GM23338 (cell line): ENCODE measurements around the gene MPPED1. TPM values are rescaled to one million over a fixed set of nuclear protein-coding genes. Genes with fewer than 3 reads are reported as not detected.

ENCODE experiments used
- ATAC-seq: fragments of 200-7000 bp; cut with Tn5 transposase; 3 replicates; pipeline ENCODE4 v1.9.1; 2020
- DNase-seq: peaks from one replicate; pipeline ENCODE4 v3.0.0-alpha.2; 2015; ENCODE audit warnings: low spot score
- H2AFZ ChIP-seq: fragments of 200-600 bp; sonication (generic); 2 replicates; pipeline ENCODE4 v1.8.0; 2016; ENCODE audit warnings: antibody characterized with exemption, mild to moderate bottlenecking, moderate library complexity
- H3F3A ChIP-seq: fragments of 200-600 bp; sonication (generic); replicated peaks from 2 replicates; pipeline ENCODE4 v1.8.0; 2017; ENCODE audit warnings: antibody characterized with exemption, mixed run types, low read depth
- H3K27ac ChIP-seq: fragments of 200-600 bp; sonication (generic); 2 replicates; pipeline ENCODE4 v1.6.1; 2016; ENCODE audit warnings: low read depth
- H3K27me3 ChIP-seq: fragments of 200-600 bp; sonication (generic); 2 replicates; pipeline ENCODE4 v1.8.0; 2016; ENCODE audit warnings: mild to moderate bottlenecking, mixed run types, moderate library complexity; ENCODE audit not compliant: insufficient read depth
- H3K36me3 ChIP-seq: fragments of 200-600 bp; sonication (generic); 2 replicates; pipeline ENCODE4 v1.8.0; 2016; ENCODE audit warnings: mild to moderate bottlenecking; ENCODE audit not compliant: insufficient read depth
- H3K4me1 ChIP-seq: fragments of 200-600 bp; sonication (generic); 2 replicates; pipeline ENCODE4 v1.8.0; 2016; ENCODE audit warnings: mild to moderate bottlenecking, moderate library complexity; ENCODE audit not compliant: insufficient read depth
- H3K4me2 ChIP-seq: fragments of 200-600 bp; sonication (generic); 2 replicates; pipeline ENCODE4 v1.7.1; 2017; ENCODE audit warnings: mixed run types
- H3K4me3 ChIP-seq: fragments of 200-600 bp; sonication (generic); 2 replicates; pipeline ENCODE4 v1.6.1; 2016; ENCODE audit warnings: mixed run types
- H3K79me2 ChIP-seq: fragments of 200-600 bp; sonication (generic); replicated peaks from 2 replicates; pipeline ENCODE4 v1.8.0; 2017; ENCODE audit warnings: mild to moderate bottlenecking; ENCODE audit not compliant: insufficient read depth
- H3K9me2 ChIP-seq: fragments of 200-600 bp; sonication (generic); 2 replicates; pipeline ENCODE4 v1.8.0; 2017; ENCODE audit not compliant: insufficient read depth
- H4K20me1 ChIP-seq: fragments of 200-600 bp; sonication (generic); replicated peaks from 2 replicates; pipeline ENCODE4 v1.8.0; 2017; ENCODE audit warnings: mild to moderate bottlenecking; ENCODE audit not compliant: insufficient read depth
- H3K27ac Mint-ChIP-seq: 2 replicates; pipeline ENCODE4 v1.8.0; 2020; ENCODE audit warnings: inconsistent platforms, mild to moderate bottlenecking, moderate library complexity, mixed read lengths
- H3K27me3 Mint-ChIP-seq: 3 replicates; pipeline ENCODE4 v1.8.0; 2022; ENCODE audit warnings: low read depth, mild to moderate bottlenecking, moderate library complexity, mixed read lengths, inconsistent platforms; ENCODE audit not compliant: insufficient read depth, poor library complexity
- H3K36me3 Mint-ChIP-seq: 3 replicates; pipeline ENCODE4 v1.8.0; 2021; ENCODE audit warnings: low read depth, mild to moderate bottlenecking, inconsistent platforms, moderate library complexity, mixed read lengths
- H3K4me1 Mint-ChIP-seq: 3 replicates; pipeline ENCODE4 v1.8.0; 2020; ENCODE audit warnings: mild to moderate bottlenecking, inconsistent platforms, mixed read lengths
- H3K4me3 Mint-ChIP-seq: 3 replicates; pipeline ENCODE4 v1.8.0; 2021; ENCODE audit warnings: moderate library complexity, mild to moderate bottlenecking, inconsistent platforms, mixed read lengths
- H3K9me3 Mint-ChIP-seq: 3 replicates; pipeline ENCODE4 v1.8.0; 2020; ENCODE audit warnings: moderate library complexity, mild to moderate bottlenecking, inconsistent platforms, mixed read lengths
- CREB1 ChIP-seq: fragments of 250-450 bp; sonication (Bioruptor Pico); IDR thresholded peaks from 2 replicates; pipeline ENCODE4 v1.5.0; 2020; ENCODE audit warnings: low read depth, mild to moderate bottlenecking, moderate library complexity
- EZH2phosphoT487 ChIP-seq: fragments of 200-600 bp; sonication (generic); IDR thresholded peaks from one replicate; pipeline ENCODE4 v1.8.1; 2018; ENCODE audit warnings: antibody characterized with exemption; ENCODE audit not compliant: unreplicated experiment
- NANOG ChIP-seq: IDR thresholded peaks from 2 replicates; pipeline ENCODE4 v1.6.1; 2016; ENCODE audit warnings: antibody characterized with exemption, borderline replicate concordance
- REST ChIP-seq: IDR thresholded peaks from one replicate; pipeline ENCODE4 v1.6.1; 2018; ENCODE audit warnings: antibody characterized with exemption; ENCODE audit not compliant: unreplicated experiment
- STAT1 ChIP-seq: IDR thresholded peaks from one replicate; pipeline ENCODE4 v1.6.1; 2016; ENCODE audit warnings: antibody characterized with exemption; ENCODE audit not compliant: unreplicated experiment
- ZNF114 ChIP-seq: fragments of 250-450 bp; sonication (Bioruptor Pico); IDR thresholded peaks from 2 replicates; pipeline ENCODE4 v1.5.0; 2020; ENCODE audit warnings: mild to moderate bottlenecking, moderate library complexity
- ZNF331 ChIP-seq: fragments of 250-450 bp; sonication (Bioruptor Pico); IDR thresholded peaks from 2 replicates; pipeline ENCODE4 v1.5.0; 2020; ENCODE audit warnings: low read depth, mild to moderate bottlenecking, moderate library complexity
- ZNF462 ChIP-seq: fragments of 250-450 bp; sonication (Bioruptor Pico); IDR thresholded peaks from 2 replicates; pipeline ENCODE4 v1.5.0; 2020; ENCODE audit warnings: mild to moderate bottlenecking, moderate library complexity
- polyA plus RNA-seq: library from polyadenylated mRNA; unstranded; fragments of >200 nt; fragmentation: Nextera tagmentation; extraction: Ambion mirVana; gene quantifications from 2 replicates; pipeline ENCODE4 v1.2.1, GENCODE V29; 2016
- total RNA-seq: library from RNA; depleted of rRNA; stranded (reverse); fragments of >200 nt; shearing (Covaris generic); gene quantifications from 2 replicates; pipeline ENCODE4 v1.2.3, GENCODE V29; 2014

MPPED1 gene
- total and polyA plus RNA-seq, 2 experiments from 2014 or later, result 0.56 TPM; not detected in 1

GRCh38 chr22:43446916-43447315, 35.1 kb downstream of the MPPED1 start:
- no peaks in the 10 kb centered on the region for H3K79me2 ChIP-seq
- H3K4me1 ChIP-seq, result no peaks in the 10 kb centered on the region
- Mint-ChIP-seq H3K9me3 (no peaks in the 10 kb centered on the region), H3K4me1 (peaks cover 9% of the 10 kb centered on the region; the same call in 1 of the 3 replicates), H3K36me3 (no peaks in the 10 kb centered on the region), H3K27me3 (peaks cover 4% of the 10 kb centered on the region), H3K27ac (no peak overlapping the region), H3K4me3 (no peak overlapping the region)
- DNase-seq (no peak), ATAC-seq (no peak)
- H3K27me3 ChIP-seq, result no peaks in the 10 kb centered on the region
- H4K20me1 ChIP-seq, result no peaks in the 10 kb centered on the region
- H3K4me3 ChIP-seq, result no peak overlapping the region
- no peak overlapping the region for H2AFZ ChIP-seq
- H3F3A ChIP-seq, result no peaks in the 10 kb centered on the region
- H3K36me3 ChIP-seq, result no peaks in the 10 kb centered on the region
- no peak overlapping the region for H3K27ac ChIP-seq
- H3K4me2 ChIP-seq, result no peak overlapping the region
- H3K9me2 ChIP-seq, result no peaks in the 10 kb centered on the region
- TF ChIP-seq EZH2phosphoT487, result no peak
- no peak for TF ChIP-seq STAT1
- no peak for TF ChIP-seq ZNF462 (CRISPR knock-in tag)

GRCh38 chr22:43447380-43447779, 35.6 kb downstream of the MPPED1 start:
- Mint-ChIP-seq H3K4me1 (peaks cover 5% of the 10 kb centered on the region; the same call in 1 of the 3 replicates), H3K36me3 (no peaks in the 10 kb centered on the region), H3K4me3 (no peak overlapping the region), H3K27me3 (peaks cover 4% of the 10 kb centered on the region), H3K9me3 (no peaks in the 10 kb centered on the region), H3K27ac (no peak overlapping the region)
- Histone ChIP-seq H3K4me3 (no peak overlapping the region), H3K27ac (no peak overlapping the region), H3K27me3 (no peaks in the 10 kb centered on the region), H2AFZ (no peak overlapping the region), H3K4me1 (no peaks in the 10 kb centered on the region), H3K36me3 (no peaks in the 10 kb centered on the region), H3K79me2 (no peaks in the 10 kb centered on the region), H3F3A (no peaks in the 10 kb centered on the region), H3K4me2 (no peak overlapping the region), H3K9me2 (no peaks in the 10 kb centered on the region), H4K20me1 (no peaks in the 10 kb centered on the region)
- ATAC-seq (no peak), DNase-seq (no peak)
- TF ChIP-seq REST, result no peak
- no peak for TF ChIP-seq CREB1 (CRISPR knock-in tag)
- no peak for TF ChIP-seq EZH2phosphoT487
- no peak for TF ChIP-seq ZNF331 (CRISPR knock-in tag)
- no peak for TF ChIP-seq ZNF114
- TF ChIP-seq NANOG, result no peak
